Esophagus muscularis mucosa (tissue), 4 donors: ENCODE data around the gene PRKCD.

Experiments
- EP300 ChIP-seq: sonication (generic); formaldehyde crosslinking; IDR thresholded peaks from one replicate; pipeline ENCODE4 v1.6.1; 2017; ENCODE audit warnings: antibody characterized with exemption
- POLR2A ChIP-seq: fragments of 450-650 bp; IDR thresholded peaks from one replicate; pipeline ENCODE4 v1.6.1; 2017; ENCODE audit warnings: antibody characterized with exemption, moderate library complexity, mild to moderate bottlenecking, low read depth
- POLR2AphosphoS5 ChIP-seq, 2 donors: sonication (generic); formaldehyde crosslinking; IDR thresholded peaks; one replicate each; pipeline ENCODE4 v1.6.1; 2017; ENCODE audit warnings: antibody characterized with exemption in 2 of 2
- TF ChIP-seq, protein P1 (sequence below), 3 experiments: fragments of 200-600 bp in 2 of 3; fragments of 450-650 bp in 1 of 3; sonication (generic) in 2 of 3; IDR thresholded peaks; one replicate each; pipeline ENCODE4 v1.5.1; 2017 to 2019; ENCODE audit warnings: antibody characterized with exemption in 3 of 3, mild to moderate bottlenecking in 2 of 3, moderate library complexity in 1 of 3

DNA sequence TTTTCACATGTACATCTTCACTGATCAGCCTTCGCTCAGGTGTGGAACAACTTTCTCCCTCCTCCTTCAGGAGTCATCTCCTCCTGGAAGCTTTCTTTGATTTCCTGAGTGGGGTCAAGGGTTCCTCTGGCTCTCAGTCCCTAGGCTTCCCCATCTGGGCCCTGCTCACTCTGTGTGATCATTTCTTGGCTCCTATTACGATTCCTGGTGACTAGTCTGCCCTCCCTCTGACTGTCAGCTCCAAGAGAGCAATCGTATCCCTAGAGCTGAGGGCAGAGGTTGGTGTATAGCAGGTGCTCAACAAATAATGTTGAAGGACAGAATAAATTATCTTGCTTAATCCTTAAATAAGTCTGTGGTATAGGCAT, 15.3 kb upstream of the PRKCD start:
- TF ChIP-seq EP300, result no peak
- TF ChIP-seq, protein P1, sequence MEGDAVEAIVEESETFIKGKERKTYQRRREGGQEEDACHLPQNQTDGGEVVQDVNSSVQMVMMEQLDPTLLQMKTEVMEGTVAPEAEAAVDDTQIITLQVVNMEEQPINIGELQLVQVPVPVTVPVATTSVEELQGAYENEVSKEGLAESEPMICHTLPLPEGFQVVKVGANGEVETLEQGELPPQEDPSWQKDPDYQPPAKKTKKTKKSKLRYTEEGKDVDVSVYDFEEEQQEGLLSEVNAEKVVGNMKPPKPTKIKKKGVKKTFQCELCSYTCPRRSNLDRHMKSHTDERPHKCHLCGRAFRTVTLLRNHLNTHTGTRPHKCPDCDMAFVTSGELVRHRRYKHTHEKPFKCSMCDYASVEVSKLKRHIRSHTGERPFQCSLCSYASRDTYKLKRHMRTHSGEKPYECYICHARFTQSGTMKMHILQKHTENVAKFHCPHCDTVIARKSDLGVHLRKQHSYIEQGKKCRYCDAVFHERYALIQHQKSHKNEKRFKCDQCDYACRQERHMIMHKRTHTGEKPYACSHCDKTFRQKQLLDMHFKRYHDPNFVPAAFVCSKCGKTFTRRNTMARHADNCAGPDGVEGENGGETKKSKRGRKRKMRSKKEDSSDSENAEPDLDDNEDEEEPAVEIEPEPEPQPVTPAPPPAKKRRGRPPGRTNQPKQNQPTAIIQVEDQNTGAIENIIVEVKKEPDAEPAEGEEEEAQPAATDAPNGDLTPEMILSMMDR (IDR thresholded peaks at IDR 0.05), result no peak
- TF ChIP-seq POLR2A, result no peak
- TF ChIP-seq POLR2AphosphoS5 (IDR thresholded peaks at IDR 0.05), result no peak
